ENCODE results near the gene KDM2A.
"Not testable (repeated sequence)": the region's sequence is repeated elsewhere in the genome, so short reads cannot be mapped to it uniquely, and the experiment has no call there.

The KDM2A gene

GRCh38 chr11:67126986-67127385, 7.9 kb downstream of the KDM2A start:
- peaks cover 6% of the 10 kb centered on the region for H3K36me3 ChIP-seq (ENCODE audit: control insufficient read depth, insufficient read depth, low read length)
- TF ChIP-seq, protein P1, sequence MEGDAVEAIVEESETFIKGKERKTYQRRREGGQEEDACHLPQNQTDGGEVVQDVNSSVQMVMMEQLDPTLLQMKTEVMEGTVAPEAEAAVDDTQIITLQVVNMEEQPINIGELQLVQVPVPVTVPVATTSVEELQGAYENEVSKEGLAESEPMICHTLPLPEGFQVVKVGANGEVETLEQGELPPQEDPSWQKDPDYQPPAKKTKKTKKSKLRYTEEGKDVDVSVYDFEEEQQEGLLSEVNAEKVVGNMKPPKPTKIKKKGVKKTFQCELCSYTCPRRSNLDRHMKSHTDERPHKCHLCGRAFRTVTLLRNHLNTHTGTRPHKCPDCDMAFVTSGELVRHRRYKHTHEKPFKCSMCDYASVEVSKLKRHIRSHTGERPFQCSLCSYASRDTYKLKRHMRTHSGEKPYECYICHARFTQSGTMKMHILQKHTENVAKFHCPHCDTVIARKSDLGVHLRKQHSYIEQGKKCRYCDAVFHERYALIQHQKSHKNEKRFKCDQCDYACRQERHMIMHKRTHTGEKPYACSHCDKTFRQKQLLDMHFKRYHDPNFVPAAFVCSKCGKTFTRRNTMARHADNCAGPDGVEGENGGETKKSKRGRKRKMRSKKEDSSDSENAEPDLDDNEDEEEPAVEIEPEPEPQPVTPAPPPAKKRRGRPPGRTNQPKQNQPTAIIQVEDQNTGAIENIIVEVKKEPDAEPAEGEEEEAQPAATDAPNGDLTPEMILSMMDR (IDR thresholded peaks at IDR 0.05; ENCODE audit: insufficient read depth, low read length, poor library complexity, severe bottlenecking) = no peak
- H3K27me3 ChIP-seq (replicated peaks; ENCODE audit: control insufficient read depth, insufficient read depth, low read length) = no peaks in the 10 kb centered on the region
- H3K4me3 ChIP-seq (replicated peaks; ENCODE audit: low read depth, low read length) = no peak overlapping the region
- DNase-seq (ENCODE audit: extremely low read depth, insufficient read length) = no peak

DNA sequence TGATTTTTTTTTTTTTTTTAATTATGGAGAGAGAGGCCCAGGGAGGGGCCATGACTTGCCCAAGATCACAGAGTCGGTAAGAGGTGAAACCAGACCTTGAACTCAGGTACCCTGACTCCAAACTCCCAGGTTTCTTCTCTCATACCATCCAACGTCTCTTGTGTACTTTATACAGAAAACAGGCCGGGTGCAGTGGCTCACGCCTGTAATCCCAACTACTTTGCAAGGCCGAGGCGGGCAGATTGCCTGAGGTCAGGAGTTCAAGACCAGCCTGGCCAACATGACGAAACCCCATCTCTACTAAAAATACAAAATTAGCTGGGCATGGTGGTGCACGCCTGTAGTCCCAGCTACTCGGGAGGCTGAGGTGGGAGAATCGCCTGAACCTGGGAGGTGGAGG, 11.8 kb downstream of the KDM2A start:
- not testable (repeated sequence) for H3K4me3 ChIP-seq (replicated peaks; ENCODE audit: low read depth, low read length); DNase-seq (ENCODE audit: extremely low read depth, insufficient read length); H3K27me3 ChIP-seq (replicated peaks; ENCODE audit: control insufficient read depth, insufficient read depth, low read length)
- peaks cover 11% of the 10 kb centered on the region for H3K36me3 ChIP-seq (ENCODE audit: control insufficient read depth, insufficient read depth, low read length)

DNA sequence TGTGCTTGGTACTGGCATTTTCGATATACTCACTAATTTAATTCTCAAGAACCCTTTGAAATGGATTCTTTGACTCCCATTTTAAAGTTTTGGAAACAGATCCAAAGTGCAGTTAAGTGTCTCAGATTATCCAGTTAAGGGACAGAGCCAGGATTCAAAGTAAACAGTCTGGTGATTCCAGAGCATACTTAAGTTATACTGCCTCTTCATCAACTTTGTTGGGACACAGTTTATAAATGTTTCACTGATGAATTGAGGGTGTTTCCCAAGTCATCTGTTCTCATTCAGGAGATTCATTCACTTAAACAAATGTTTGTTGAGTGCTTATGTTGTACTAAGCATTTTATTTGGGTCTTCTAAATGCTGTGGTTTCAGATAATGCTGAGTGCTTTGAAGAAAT, 17.1 kb downstream of the KDM2A start:
- peaks cover 10% of the 10 kb centered on the region for H3K36me3 ChIP-seq (ENCODE audit: control insufficient read depth, insufficient read depth, low read length)

GRCh38 chr11:67138922-67139321, 19.9 kb downstream of the KDM2A start:
- Histone ChIP-seq H3K4me3 (replicated peaks; ENCODE audit: low read depth, low read length) (no peak overlapping the region), H3K27me3 (replicated peaks; ENCODE audit: control insufficient read depth, insufficient read depth, low read length) (no peaks in the 10 kb centered on the region), H3K36me3 (ENCODE audit: control insufficient read depth, insufficient read depth, low read length) (peaks cover 10% of the 10 kb centered on the region)
- no peak for DNase-seq (ENCODE audit: extremely low read depth, insufficient read length)
- TF ChIP-seq, protein P1 (IDR thresholded peaks at IDR 0.05; ENCODE audit: insufficient read depth, low read length, poor library complexity, severe bottlenecking) = no peak

More for the DNA sequence above, 17.1 kb downstream of the KDM2A start:
- TF ChIP-seq, protein P1 (IDR thresholded peaks at IDR 0.05; ENCODE audit: insufficient read depth, low read length, poor library complexity, severe bottlenecking) = no peak
- no peak for DNase-seq (ENCODE audit: extremely low read depth, insufficient read length)
- H3K27me3 ChIP-seq (replicated peaks; ENCODE audit: control insufficient read depth, insufficient read depth, low read length) = no peaks in the 10 kb centered on the region
- H3K4me3 ChIP-seq (replicated peaks; ENCODE audit: low read depth, low read length) = no peak overlapping the region

DNA sequence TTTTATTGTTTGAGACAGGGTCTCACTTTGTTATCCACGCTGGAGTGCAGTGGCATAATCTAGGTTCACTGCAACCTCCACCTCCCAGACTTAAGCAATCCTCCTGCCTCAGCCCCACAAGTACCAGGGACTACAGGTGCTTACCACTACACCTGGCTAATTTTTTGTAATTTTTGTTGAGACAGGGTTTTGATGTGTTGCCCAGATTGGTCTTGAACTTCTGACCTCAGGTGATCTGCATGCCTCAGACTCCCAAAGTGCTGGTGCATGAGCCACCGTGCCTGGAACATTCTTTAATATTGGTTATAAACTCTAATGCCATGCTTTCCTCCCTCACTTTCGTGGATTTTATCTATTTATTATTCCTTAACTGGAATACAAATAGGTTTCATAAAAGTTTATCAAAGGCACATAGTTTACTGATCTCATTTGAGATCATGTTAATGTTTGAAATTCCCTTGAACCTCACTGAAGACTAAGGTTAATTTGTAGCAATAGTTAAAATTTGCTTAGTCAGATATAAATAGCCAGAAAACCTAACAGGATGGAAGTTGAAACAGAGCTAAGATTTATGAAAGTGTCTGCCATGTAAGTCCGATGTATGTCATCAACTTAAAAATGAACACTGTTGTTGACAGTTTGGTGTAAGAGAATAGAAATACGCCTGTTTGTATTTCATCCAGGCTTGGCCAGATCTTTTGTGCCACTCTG, 27.6 kb downstream of the KDM2A start:
- TF ChIP-seq, protein P1 (IDR thresholded peaks at IDR 0.05; ENCODE audit: insufficient read depth, low read length, poor library complexity, severe bottlenecking) = no peak
- H3K27me3 ChIP-seq (replicated peaks; ENCODE audit: control insufficient read depth, insufficient read depth, low read length) = no peaks in the 10 kb centered on the region
- DNase-seq (ENCODE audit: extremely low read depth, insufficient read length) = no peak
- no peak overlapping the region for H3K4me3 ChIP-seq (replicated peaks; ENCODE audit: low read depth, low read length)
- H3K36me3 ChIP-seq (ENCODE audit: control insufficient read depth, insufficient read depth, low read length) = no peaks in the 10 kb centered on the region; the same call in none of the 2 replicates

- H3K27me3 ChIP-seq (replicated peaks; ENCODE audit: control insufficient read depth, insufficient read depth, low read length) = no peaks in the 10 kb centered on the region
- no peak for DNase-seq (ENCODE audit: extremely low read depth, insufficient read length)
- TF ChIP-seq, protein P1 (IDR thresholded peaks at IDR 0.05; ENCODE audit: insufficient read depth, low read length, poor library complexity, severe bottlenecking) = no peak
- peaks cover 2% of the 10 kb centered on the region for H3K36me3 ChIP-seq (ENCODE audit: control insufficient read depth, insufficient read depth, low read length)
- no peak overlapping the region for H3K4me3 ChIP-seq (replicated peaks; ENCODE audit: low read depth, low read length)
Observed at GRCh38 chr11:67153971-67154370, 34.9 kb downstream of the KDM2A start.
